ENCODE data around the gene SUGP2. TPM values are rescaled to one million over a fixed set of nuclear protein-coding genes. Genes with fewer than 3 reads are reported as not detected.
A peak's percentile ranks its signal among the peaks of the same experiment; 100 is the strongest.
"Not testable (repeated sequence)": the region's sequence is repeated elsewhere in the genome, so short reads cannot be mapped to it uniquely, and the experiment has no call there.

SUGP2 gene
- total and polyA plus RNA-seq, 4 donors = 27.6 to 73.4 (median 59.6) TPM

DNA sequence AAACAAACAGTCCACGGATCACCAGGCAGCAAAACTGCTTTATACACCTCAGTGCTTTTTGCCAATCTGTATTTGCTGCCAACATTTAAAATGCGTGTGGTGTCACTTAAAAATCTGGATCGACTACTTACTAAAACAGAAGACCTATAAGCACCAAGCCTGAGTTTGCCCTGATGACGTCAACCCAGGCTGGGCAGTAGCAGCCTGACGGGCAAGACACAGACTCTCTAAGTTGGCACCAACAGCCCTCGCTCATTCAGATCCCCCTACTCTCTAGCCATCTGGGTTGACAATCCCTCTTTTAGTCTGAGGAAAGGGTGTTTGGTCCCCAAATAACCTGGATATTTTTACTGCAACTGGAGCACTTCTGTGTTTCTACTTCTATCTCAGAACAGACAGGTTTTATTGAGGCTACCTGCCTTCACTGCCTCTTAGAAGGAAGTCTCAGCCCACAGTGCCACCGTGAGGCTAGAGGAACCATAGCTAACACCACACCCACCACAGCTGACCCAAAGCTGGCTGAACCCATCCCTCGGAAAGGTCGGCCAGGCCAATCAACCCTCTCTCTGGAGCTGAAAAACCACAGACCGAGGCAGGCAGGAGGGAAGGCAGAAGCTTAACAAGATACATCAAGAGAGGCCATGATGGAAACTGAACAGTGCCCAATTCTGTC lies 6.9 kb downstream of the SUGP2 start:
- H3K27ac ChIP-seq (ENCODE audit: low read depth in 1 of 2, low read length in 1 of 2) = no peak overlapping the region
- 56 to 71% methylated on average over 10 of the region's 10 CpGs for WGBS, 2 donors
- ATAC-seq (ENCODE audit: insufficient read depth, low FRiP score) (no peak), DNase-seq (peak in 2 of 3 donors; percentile 10 to 29)
- H3K36me3 ChIP-seq (ENCODE audit: control insufficient read depth in 4 of 4, insufficient read depth in 4 of 4, low read length in 4 of 4) = peaks cover 41 to 63% (median 50%) of the 10 kb centered on the region in 4 donors
- H3K9ac ChIP-seq (ENCODE audit: insufficient read depth in 1 of 2, low read length in 2 of 2) = no peak overlapping the region
- TF ChIP-seq, protein P1, sequence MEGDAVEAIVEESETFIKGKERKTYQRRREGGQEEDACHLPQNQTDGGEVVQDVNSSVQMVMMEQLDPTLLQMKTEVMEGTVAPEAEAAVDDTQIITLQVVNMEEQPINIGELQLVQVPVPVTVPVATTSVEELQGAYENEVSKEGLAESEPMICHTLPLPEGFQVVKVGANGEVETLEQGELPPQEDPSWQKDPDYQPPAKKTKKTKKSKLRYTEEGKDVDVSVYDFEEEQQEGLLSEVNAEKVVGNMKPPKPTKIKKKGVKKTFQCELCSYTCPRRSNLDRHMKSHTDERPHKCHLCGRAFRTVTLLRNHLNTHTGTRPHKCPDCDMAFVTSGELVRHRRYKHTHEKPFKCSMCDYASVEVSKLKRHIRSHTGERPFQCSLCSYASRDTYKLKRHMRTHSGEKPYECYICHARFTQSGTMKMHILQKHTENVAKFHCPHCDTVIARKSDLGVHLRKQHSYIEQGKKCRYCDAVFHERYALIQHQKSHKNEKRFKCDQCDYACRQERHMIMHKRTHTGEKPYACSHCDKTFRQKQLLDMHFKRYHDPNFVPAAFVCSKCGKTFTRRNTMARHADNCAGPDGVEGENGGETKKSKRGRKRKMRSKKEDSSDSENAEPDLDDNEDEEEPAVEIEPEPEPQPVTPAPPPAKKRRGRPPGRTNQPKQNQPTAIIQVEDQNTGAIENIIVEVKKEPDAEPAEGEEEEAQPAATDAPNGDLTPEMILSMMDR (IDR thresholded peaks at IDR 0.05; ENCODE audit: control extremely low read depth, extremely low read depth) = no peak
- H3K4me3 ChIP-seq = no peak overlapping the region
- no peaks in the 10 kb centered on the region for H3K9me3 ChIP-seq (ENCODE audit: control insufficient read depth in 4 of 4, insufficient read depth in 3 of 4, low read length in 3 of 4)
- H3K27me3 ChIP-seq (ENCODE audit: control insufficient read depth in 3 of 3, insufficient read depth in 3 of 3, low read length in 2 of 3) = no peaks in the 10 kb centered on the region
- peaks cover 0 to 9% (median 0%) of the 10 kb centered on the region in 5 donors for H3K4me1 ChIP-seq (ENCODE audit: control insufficient read depth in 5 of 5, insufficient read depth in 5 of 5, low read length in 5 of 5)

GRCh38 chr19:19025861-19026260 lies 7.5 kb downstream of the SUGP2 start:
- ATAC-seq (ENCODE audit: insufficient read depth, low FRiP score) = no peak
- Histone ChIP-seq H3K27me3 (ENCODE audit: control insufficient read depth in 3 of 3, insufficient read depth in 3 of 3, low read length in 2 of 3) (no peaks in the 10 kb centered on the region), H3K4me3 (no peak overlapping the region), H3K9me3 (ENCODE audit: control insufficient read depth in 4 of 4, insufficient read depth in 3 of 4, low read length in 3 of 4) (no peaks in the 10 kb centered on the region), H3K9ac (ENCODE audit: insufficient read depth in 1 of 2, low read length in 2 of 2) (no peak overlapping the region), H3K36me3 (ENCODE audit: control insufficient read depth in 4 of 4, insufficient read depth in 4 of 4, low read length in 4 of 4) (peaks cover 41 to 61% (median 49%) of the 10 kb centered on the region in 4 donors), H3K27ac (ENCODE audit: low read depth in 1 of 2, low read length in 1 of 2) (no peak overlapping the region), H3K4me1 (ENCODE audit: control insufficient read depth in 5 of 5, insufficient read depth in 5 of 5, low read length in 5 of 5) (peaks cover 0 to 12% (median 0%) of the 10 kb centered on the region in 5 donors)
- WGBS, 2 donors = 93 to 96% methylated on average over 11 of the region's 11 CpGs
- TF ChIP-seq, protein P1 (IDR thresholded peaks at IDR 0.05; ENCODE audit: control extremely low read depth, extremely low read depth) = no peak
- DNase-seq = no peak

- H3K4me3 ChIP-seq; H3K27ac ChIP-seq (ENCODE audit: low read depth in 1 of 2, low read length in 1 of 2); DNase-seq; ATAC-seq (ENCODE audit: insufficient read depth, low FRiP score); H3K27me3 ChIP-seq (ENCODE audit: control insufficient read depth in 3 of 3, insufficient read depth in 3 of 3, low read length in 2 of 3); H3K9me3 ChIP-seq (ENCODE audit: control insufficient read depth in 4 of 4, insufficient read depth in 3 of 4, low read length in 3 of 4); H3K9ac ChIP-seq (ENCODE audit: insufficient read depth in 1 of 2, low read length in 2 of 2): not testable (repeated sequence)
- Histone ChIP-seq H3K4me1 (ENCODE audit: control insufficient read depth in 5 of 5, insufficient read depth in 5 of 5, low read length in 5 of 5) (peaks cover 0 to 12% (median 0%) of the 10 kb centered on the region in 5 donors), H3K36me3 (ENCODE audit: control insufficient read depth in 4 of 4, insufficient read depth in 4 of 4, low read length in 4 of 4) (peaks cover 39 to 58% (median 46%) of the 10 kb centered on the region in 4 donors)
- WGBS, 2 donors = 97 to 100% methylated on average over 1 of the region's 1 CpG
Observed at GRCh38 chr19:19023376-19023775, 9.9 kb downstream of the SUGP2 start.

DNA sequence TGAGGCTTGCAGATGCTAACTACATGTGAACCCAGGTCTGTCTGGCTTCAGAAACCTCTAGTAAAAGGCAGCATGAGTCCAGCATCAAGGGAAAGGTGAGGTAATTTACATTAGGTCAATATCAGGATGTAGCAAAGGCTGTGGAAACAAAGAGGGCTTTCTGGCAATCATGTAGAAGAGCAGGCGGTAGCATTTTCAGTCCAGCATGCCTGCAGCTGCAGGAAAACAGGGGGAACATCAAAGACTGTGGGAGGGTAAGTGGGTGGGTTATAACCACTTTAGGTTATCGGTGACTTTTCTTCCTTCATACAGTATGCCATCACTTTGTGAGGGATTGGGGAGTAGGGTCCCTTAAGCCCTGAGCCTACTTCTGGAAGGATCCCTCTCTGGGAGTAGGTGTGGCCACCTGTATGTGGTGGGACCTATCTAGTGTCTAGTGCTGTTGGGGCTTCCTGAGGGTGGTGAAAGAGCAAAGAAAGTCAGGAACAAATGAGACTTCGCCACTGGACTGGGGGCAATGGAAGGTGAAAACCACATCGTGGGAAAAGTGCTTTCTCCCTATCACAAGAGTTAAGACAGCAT lies 10.8 kb downstream of the SUGP2 start:
- Histone ChIP-seq H3K9ac (ENCODE audit: insufficient read depth in 1 of 2, low read length in 2 of 2) (no peak overlapping the region), H3K9me3 (ENCODE audit: control insufficient read depth in 4 of 4, insufficient read depth in 3 of 4, low read length in 3 of 4) (no peaks in the 10 kb centered on the region), H3K4me1 (ENCODE audit: control insufficient read depth in 5 of 5, insufficient read depth in 5 of 5, low read length in 5 of 5) (peaks cover 0 to 12% (median 0%) of the 10 kb centered on the region in 5 donors), H3K4me3 (no peak overlapping the region), H3K36me3 (ENCODE audit: control insufficient read depth in 4 of 4, insufficient read depth in 4 of 4, low read length in 4 of 4) (peaks cover 36 to 56% (median 45%) of the 10 kb centered on the region in 4 donors), H3K27me3 (ENCODE audit: control insufficient read depth in 3 of 3, insufficient read depth in 3 of 3, low read length in 2 of 3) (no peaks in the 10 kb centered on the region), H3K27ac (ENCODE audit: low read depth in 1 of 2, low read length in 1 of 2) (no peak overlapping the region)
- ATAC-seq (ENCODE audit: insufficient read depth, low FRiP score) (no peak), DNase-seq (peak in 1 of 3 donors; percentile 43)
- TF ChIP-seq, protein P1 (IDR thresholded peaks at IDR 0.05; ENCODE audit: control extremely low read depth, extremely low read depth) = no peak
- WGBS, 2 donors = 82 to 86% methylated on average over 4 of the region's 4 CpGs

Measured in lung (tissue), 12 donors.